GM18505 (cell line): ENCODE data around the gene RBMS3.
"Not testable (repeated sequence)": the region's sequence is repeated elsewhere in the genome, so short reads cannot be mapped to it uniquely, and the experiment has no call there.

Experiments
- ATAC-seq: cut with Tn5 transposase; IDR thresholded peaks from one replicate; pipeline ENCODE4 v1.9.1; 2021; ENCODE audit not compliant: unreplicated experiment
- POLR2A ChIP-seq: IDR thresholded peaks from 4 replicates; pipeline ENCODE4 v1.6.1; 2011; ENCODE audit warnings: borderline replicate concordance; ENCODE audit not compliant: insufficient read depth, insufficient read length; ENCODE audit errors: extremely low read depth

Gene RBMS3

GRCh38 chr3:29385046-29385830 lies 104.4 kb downstream of the RBMS3 start:
- TF ChIP-seq POLR2A, result no peak
- no peak for ATAC-seq

- ATAC-seq, result no peak
- TF ChIP-seq POLR2A, result no peak
These were observed 108.5 kb downstream of the RBMS3 start for GRCh38 chr3:29389362-29389761.

GRCh38 chr3:29392625-29393388 lies 111.9 kb downstream of the RBMS3 start:
- ATAC-seq, result no peak
- TF ChIP-seq POLR2A, result no peak

GRCh38 chr3:29393946-29394345 lies 113.1 kb downstream of the RBMS3 start:
- not testable (repeated sequence) for ATAC-seq

- TF ChIP-seq POLR2A, result no peak
- ATAC-seq, result no peak
These were observed 116.5 kb downstream of the RBMS3 start for GRCh38 chr3:29397406-29397805.

- TF ChIP-seq POLR2A, result no peak
- ATAC-seq, result no peak
These were observed 117.9 kb downstream of the RBMS3 start for GRCh38 chr3:29398787-29399186.

GRCh38 chr3:29406291-29406832 lies 125.5 kb downstream of the RBMS3 start:
- no peak for TF ChIP-seq POLR2A
- no peak for ATAC-seq

- no peak for TF ChIP-seq POLR2A
- no peak for ATAC-seq
These were observed 127.8 kb downstream of the RBMS3 start for GRCh38 chr3:29408676-29409075.

GRCh38 chr3:29409409-29409808 lies 128.5 kb downstream of the RBMS3 start:
- ATAC-seq, result no peak
- no peak for TF ChIP-seq POLR2A

- no peak for TF ChIP-seq POLR2A
- no peak for ATAC-seq
These were observed 129.3 kb downstream of the RBMS3 start for GRCh38 chr3:29410220-29410619.

- no peak for TF ChIP-seq POLR2A
- ATAC-seq, result no peak
These were observed 130.0 kb downstream of the RBMS3 start for GRCh38 chr3:29410660-29411405.

- ATAC-seq, result no peak
- TF ChIP-seq POLR2A, result no peak
These were observed 131.2 kb downstream of the RBMS3 start for GRCh38 chr3:29412110-29412509.

- TF ChIP-seq POLR2A, result no peak
- no peak for ATAC-seq
These were observed 133.8 kb downstream of the RBMS3 start for GRCh38 chr3:29414468-29415224.
